ENCODE measurements around the gene SDC1.

DNA sequence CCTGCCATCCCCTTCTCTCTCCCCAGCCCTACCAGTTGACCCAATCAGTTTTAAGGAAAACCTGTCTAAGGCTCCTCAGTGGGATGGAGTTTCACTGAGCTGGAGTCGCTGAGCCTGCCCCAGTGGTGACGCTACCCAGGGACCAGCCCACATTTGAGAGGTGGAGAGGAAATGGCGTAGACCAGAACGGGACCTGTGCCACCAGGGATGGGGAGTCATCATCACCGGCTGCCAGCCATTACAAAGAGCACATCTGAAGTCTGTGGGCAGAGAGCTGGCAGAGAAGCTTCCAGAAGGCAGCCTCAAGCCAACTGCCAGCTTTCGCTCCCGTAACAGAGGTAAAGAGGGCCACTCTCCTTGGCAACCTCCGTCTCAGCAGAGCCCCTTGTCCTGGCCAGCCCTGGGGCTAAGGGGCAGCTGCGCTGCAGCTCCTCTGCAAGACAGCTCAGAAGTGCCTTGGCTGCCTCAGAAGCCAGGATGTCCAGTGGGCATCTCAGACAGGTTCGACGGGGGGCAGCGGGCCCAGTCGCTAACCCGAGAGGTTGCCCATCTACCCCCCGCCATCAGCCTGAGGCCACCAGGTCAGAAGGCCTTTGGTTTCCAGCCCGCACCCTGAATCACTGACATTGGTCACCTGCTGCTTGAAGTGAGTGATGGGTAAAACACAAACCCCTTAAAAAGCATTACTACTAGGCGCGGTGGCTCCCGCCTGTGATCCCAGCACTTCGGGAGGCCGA lies 15.4 kb downstream of the SDC1 start:
- no peak for TF ChIP-seq CTCF (IDR thresholded peaks at IDR 0.05)
- no peak for TF ChIP-seq POLR2A (IDR thresholded peaks at IDR 0.05)

Measured in thyroid gland (tissue), 4 donors.